ENCODE measurements around the gene B4GALT6.

B4GALT6 gene

DNA sequence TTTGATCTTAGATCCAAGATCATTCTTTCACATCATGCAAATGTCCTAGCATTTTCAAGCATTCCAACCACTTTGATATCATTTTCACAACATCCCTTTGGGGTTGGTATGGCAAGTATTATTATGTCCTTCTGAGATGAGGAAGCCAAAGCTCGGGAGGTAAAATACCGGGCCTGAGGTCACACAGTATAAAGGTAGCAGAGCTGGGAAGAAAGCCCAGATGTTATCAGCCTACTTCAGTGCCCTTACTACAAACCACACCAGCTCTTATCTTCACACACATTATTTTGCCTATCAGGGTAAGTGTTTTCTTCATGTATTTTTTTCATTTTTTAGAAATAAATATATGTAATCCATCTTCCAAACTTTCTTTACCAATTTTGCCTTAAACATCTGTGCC is 4.2 kb upstream of the B4GALT6 start:
- no peak for DNase-seq (ENCODE audit: low read depth)

- no peak for DNase-seq (ENCODE audit: low read depth)
Observed at GRCh38 chr18:31686986-31687928, 2.9 kb upstream of the B4GALT6 start.

DNA sequence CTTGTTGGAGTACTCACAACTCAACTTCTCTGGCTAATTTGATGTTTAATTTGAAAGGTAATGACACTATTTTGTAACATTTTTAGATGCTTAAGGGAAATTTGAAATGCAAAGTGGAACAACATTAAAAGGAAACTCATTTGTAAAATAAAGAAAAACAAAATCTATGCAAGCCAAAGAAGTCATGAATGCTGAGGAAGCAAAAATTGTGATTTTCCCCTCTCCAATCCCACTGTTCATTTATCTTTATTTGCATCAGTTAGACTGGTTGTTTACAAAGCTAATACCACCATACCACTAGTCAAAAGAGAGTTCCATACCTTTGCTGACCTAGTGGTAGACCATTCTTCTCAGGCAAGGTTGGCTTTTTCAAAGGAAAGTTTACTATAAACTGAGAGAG is 2.2 kb upstream of the B4GALT6 start:
- DNase-seq (ENCODE audit: low read depth): no peak

GRCh38 chr18:31685097-31686082 is 1.0 kb upstream of the B4GALT6 start:
- no peak for DNase-seq (ENCODE audit: low read depth)

DNA sequence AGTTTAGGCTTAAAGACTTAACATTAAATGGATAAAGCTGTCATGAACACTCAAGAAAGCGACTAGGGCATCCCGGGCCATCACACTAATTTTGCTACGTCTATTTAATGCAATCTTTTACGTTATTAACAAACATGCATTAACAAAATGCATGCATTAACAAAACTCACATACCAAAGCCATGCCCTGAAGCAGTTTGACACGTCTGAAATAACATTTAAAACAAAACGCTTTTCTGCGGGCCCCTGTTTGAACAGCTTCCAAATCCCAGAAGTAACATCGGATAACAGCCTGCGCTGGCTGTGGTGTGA is 458 bp downstream of the B4GALT6 start:
- no peak for DNase-seq (ENCODE audit: low read depth)

- no peak for DNase-seq (ENCODE audit: low read depth)
Observed at GRCh38 chr18:31683106-31683505, 1.3 kb downstream of the B4GALT6 start.

DNA sequence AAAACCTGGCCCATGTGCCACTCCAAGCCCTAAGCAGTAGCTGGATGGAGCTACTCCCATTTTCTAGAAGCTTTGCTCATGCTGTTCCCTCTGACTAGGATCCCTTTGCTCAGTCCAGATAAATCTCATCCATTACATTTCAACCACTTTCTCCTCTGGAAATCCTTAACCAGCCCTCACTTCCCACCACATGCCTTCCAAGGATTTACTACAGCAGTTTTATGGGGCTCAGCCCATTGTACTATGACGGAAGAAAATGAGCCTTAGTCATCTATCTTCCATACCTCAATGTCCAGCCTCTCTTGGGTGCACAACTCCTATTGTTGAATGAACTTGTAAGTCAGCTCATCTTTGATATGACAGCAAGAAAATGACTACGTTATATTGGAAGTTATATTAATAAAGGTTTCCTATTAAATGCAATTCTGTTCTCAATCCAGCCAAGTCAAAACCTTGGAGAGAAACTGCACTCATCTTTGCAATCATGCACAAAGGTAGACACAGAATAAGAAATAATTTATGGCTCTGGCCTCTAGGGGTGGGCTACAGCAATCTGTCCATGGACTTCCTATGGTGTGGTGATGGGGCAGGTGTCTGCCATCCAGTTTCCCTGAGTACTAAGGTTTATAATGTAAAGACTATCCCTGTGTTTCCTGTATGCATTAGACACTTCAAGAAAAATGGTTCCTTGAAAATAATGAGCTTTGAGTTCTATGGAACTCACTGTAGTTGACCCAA is 3.4 kb downstream of the B4GALT6 start:
- DNase-seq (ENCODE audit: low read depth): no peak

DNA sequence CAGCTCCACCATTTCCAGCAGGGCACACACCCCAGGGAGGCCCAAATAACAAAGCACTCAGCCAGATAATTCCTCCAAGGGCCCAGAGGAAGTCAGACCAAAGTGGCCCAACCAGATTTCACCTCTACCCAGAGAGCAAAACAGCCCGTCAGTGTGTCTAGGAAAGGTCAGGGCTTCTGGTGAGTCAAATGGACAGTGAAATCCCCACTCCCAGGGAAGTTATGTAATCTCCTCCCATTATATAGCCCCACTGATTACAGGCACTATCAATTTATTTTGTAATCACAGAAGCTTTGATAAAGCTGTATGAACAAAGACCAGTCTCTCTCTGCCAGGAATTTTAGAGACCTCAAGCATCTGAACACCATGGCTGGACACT is 4.0 kb downstream of the B4GALT6 start:
- no peak for DNase-seq (ENCODE audit: low read depth)

GRCh38 chr18:31679791-31680432 is 4.5 kb downstream of the B4GALT6 start:
- DNase-seq (ENCODE audit: low read depth): no peak

DNA sequence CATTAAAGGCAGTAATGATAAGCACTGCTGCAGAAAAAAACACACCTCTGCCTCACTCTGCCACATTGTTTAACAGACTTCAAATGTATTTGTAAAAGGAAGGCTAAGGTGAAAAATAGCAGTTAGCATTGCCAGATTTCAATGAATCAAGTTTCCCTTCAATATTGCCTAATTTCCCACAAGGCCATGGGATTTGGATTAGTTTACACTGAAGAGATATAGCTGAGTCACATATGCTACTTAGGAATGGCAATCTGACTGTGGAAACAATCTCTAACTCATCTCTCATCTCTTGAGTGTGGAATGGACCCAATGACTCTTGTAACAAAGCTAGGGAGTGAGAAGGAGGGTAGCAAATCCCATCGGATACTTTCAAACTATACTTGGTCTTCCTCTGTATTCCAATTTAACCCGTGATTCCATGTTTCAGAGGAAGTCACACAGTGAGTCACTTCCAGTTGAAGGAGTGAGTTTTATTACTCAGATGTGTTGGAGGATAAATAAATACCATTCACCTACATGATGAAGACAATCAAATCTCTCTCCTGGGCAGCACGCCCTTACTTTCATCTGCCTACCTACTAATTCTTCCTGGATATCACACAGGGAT is 5.1 kb downstream of the B4GALT6 start:
- DNase-seq (ENCODE audit: low read depth): no peak

DNA sequence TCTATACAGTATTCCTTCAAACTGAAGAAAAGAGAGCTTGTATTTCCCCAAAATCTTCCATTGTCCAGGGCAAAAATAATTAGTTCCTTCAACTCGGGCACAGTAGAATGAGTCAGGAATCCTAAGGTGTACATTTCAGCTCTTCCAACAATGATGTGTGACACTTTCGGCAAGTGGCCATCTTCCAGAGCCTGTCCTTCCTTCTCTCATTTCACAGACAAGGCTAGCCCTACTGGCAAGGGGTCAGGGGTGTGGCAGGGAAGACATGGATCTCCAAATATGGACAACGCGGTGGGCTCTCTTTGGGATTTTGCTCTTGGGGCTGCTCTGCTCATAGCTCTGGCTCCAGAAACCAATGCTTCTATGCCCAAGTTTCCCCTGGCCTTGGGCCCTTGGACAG is 6.0 kb downstream of the B4GALT6 start:
- DNase-seq (ENCODE audit: low read depth): no peak

DNA sequence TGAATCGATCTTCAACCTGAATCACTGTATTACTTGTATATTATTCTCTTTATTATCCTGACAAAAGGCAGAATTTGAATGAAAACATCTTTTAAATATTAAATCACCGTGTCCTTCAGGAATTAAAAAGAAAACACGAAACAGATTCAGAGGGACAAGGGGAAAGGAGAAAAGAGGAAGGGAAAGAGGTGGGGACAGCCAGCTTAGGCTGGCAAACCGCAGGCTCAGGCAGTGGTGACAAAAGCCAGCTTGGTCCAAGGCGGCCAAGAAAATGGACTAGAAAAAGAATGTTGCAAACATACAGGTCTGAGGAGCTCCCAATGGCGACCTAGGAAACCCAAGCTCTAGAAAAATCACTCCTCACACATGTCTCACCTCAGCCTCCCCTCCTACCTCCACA is 6.8 kb downstream of the B4GALT6 start:
- no peak for DNase-seq (ENCODE audit: low read depth)

DNA sequence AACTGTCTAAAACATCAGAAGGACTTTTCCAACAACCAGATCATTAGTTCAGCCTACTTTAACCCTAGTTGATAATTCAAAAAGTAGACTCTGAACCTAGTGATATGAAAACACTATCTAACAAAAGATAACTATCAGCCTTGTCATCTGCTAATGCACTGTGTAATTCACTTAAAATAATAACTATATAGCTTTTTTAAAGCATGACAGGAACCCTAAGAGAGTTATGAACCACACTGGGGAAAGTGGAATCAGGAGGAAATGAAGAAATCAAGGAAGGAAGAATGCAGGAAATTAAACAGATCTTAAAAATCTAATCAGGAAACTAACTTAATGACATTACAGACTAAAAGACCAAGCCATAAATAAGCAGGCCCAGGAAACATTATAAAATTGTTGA is 9.0 kb downstream of the B4GALT6 start:
- DNase-seq (ENCODE audit: low read depth): no peak

- DNase-seq (ENCODE audit: low read depth): no peak
Observed at GRCh38 chr18:31672628-31673135, 11.7 kb downstream of the B4GALT6 start.

GRCh38 chr18:31671951-31672350 is 12.4 kb downstream of the B4GALT6 start:
- no peak for DNase-seq (ENCODE audit: low read depth)

- DNase-seq (ENCODE audit: low read depth): no peak
Observed at GRCh38 chr18:31669541-31669940, 14.8 kb downstream of the B4GALT6 start.

DNA sequence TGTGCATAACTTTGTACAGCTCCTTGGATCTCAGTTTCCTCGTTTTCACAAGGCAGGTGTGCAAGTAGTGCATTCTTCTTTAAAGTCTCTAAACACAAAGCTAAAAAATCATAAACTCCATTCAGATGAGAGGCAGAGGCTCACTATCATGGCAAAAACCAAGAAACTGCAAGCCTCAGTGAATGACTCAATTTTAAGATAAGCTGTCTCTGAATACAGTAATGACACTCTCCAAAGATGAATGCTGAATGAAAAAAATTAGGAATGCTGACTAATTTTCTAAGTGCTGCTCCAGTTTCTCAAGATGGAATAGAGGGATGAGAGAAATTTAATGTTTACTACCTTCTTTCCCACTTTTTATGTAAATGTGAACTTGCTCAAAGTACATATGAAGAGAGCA is 17.2 kb downstream of the B4GALT6 start:
- no peak for DNase-seq (ENCODE audit: low read depth)

GRCh38 chr18:31666055-31666454 is 18.3 kb downstream of the B4GALT6 start:
- no peak for DNase-seq (ENCODE audit: low read depth)

- DNase-seq (ENCODE audit: low read depth): no peak
Observed at GRCh38 chr18:31664101-31664500, 20.3 kb downstream of the B4GALT6 start.

DNA sequence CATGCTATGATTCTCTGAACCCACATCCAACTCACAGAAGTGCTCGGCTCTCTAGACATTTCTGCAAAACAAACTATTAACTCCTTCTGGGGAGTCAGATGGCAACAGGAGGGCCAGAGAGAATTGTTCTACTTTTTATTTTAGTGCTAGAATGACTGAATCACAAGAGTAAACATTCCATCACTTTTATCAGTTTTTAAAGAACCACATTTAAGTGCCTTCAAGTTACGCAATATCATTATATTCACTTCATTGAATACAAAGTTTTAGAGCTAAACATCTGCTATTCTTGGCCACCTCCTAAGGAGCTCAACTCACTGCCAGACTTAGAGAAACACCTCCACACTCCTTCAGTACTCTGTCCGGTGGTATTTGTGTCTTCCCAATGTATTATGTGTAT is 22.4 kb downstream of the B4GALT6 start:
- DNase-seq (ENCODE audit: low read depth): no peak

GRCh38 chr18:31660763-31661162 is 23.6 kb downstream of the B4GALT6 start:
- no peak for DNase-seq (ENCODE audit: low read depth)
